ENCODE measurements around the gene SPSB2. TPM values are rescaled to one million over a fixed set of nuclear protein-coding genes. Genes with fewer than 3 reads are reported as not detected.
A peak's percentile ranks its signal among the peaks of the same experiment; 100 is the strongest.

The SPSB2 gene
- total RNA-seq, 1 donor from 2014 or later, result 3.2 TPM

GRCh38 chr12:6824085-6824775, 48.9 kb downstream of the SPSB2 start:
- intact Hi-C loops (cut with micrococcal nuclease), result no loop called here
- H3K27me3 ChIP-seq (ENCODE audit: low read depth), result peaks cover 29% of the 10 kb centered on the region
- H3K4me1 ChIP-seq, result peaks cover 51% of the 10 kb centered on the region
- no peak for TF ChIP-seq CTCF (IDR thresholded peaks at IDR 0.05; ENCODE audit: borderline replicate concordance)
- no peak for DNase-seq
- H3K4me3 ChIP-seq, result no peak overlapping the region
- no peak overlapping the region for H3K27ac ChIP-seq (replicated peaks)
- H3K9me3 ChIP-seq (replicated peaks), result no peaks in the 10 kb centered on the region
- no peaks in the 10 kb centered on the region for H3K36me3 ChIP-seq

GRCh38 chr12:6823182-6824084, 49.7 kb downstream of the SPSB2 start:
- TF ChIP-seq CTCF (IDR thresholded peaks at IDR 0.05; ENCODE audit: borderline replicate concordance), result no peak
- intact Hi-C loops (cut with micrococcal nuclease), result no loop called here
- Histone ChIP-seq H3K27ac (replicated peaks) (no peak overlapping the region), H3K4me1 (peaks cover 43% of the 10 kb centered on the region), H3K27me3 (ENCODE audit: low read depth) (peaks cover 24% of the 10 kb centered on the region), H3K36me3 (no peaks in the 10 kb centered on the region), H3K9me3 (replicated peaks) (no peaks in the 10 kb centered on the region), H3K4me3 (no peak overlapping the region)
- DNase-seq, result no peak

- Histone ChIP-seq H3K9me3 (replicated peaks) (no peaks in the 10 kb centered on the region), H3K27me3 (ENCODE audit: low read depth) (peaks cover 24% of the 10 kb centered on the region), H3K27ac (replicated peaks) (no peak overlapping the region), H3K4me1 (peaks cover 36% of the 10 kb centered on the region), H3K36me3 (no peaks in the 10 kb centered on the region), H3K4me3 (peak overlapping the region; percentile 67)
- no peak for DNase-seq
- intact Hi-C loops (cut with micrococcal nuclease), result no loop called here
- no peak for TF ChIP-seq CTCF (IDR thresholded peaks at IDR 0.05; ENCODE audit: borderline replicate concordance)
Observed at GRCh38 chr12:6822426-6823135, 50.5 kb downstream of the SPSB2 start.

- DNase-seq, result peak; percentile 72
- Histone ChIP-seq H3K4me3 (peak within 1 kb of the TSS; percentile 67), H3K4me1 (peaks cover 29% of the 10 kb centered on the region), H3K27ac (replicated peaks) (peak within 1 kb of the TSS; percentile 66), H3K36me3 (no peaks in the 10 kb centered on the region), H3K9me3 (replicated peaks) (no peaks in the 10 kb centered on the region), H3K27me3 (ENCODE audit: low read depth) (peaks cover 24% of the 10 kb centered on the region)
- TF ChIP-seq CTCF (IDR thresholded peaks at IDR 0.05; ENCODE audit: borderline replicate concordance), result no peak
- intact Hi-C loops (cut with micrococcal nuclease), result no loop called here
Observed at GRCh38 chr12:6821591-6822425, 51.3 kb downstream of the SPSB2 start, which contains the start of gene GPR162. TSS of gene GPR162 (plus strand) at chr12:6821821. CDS start at chr12:6823899, 2,078 bp downstream.

Other genes with a start within 250 kb of the SPSB2 start
- gene LPAR5, start 237.3 kb downstream of the SPSB2 start, total RNA-seq, result 7.0 TPM
- gene ACRBP, start 225.9 kb downstream of the SPSB2 start, total RNA-seq, result 1.4 TPM
- gene ING4, start 210.2 kb downstream of the SPSB2 start, total RNA-seq, result 23.2 TPM
- 26.5 TPM for gene ZNF384, start 183.9 kb downstream of the SPSB2 start, total RNA-seq
- 0.41 TPM for gene PIANP, start 172.5 kb downstream of the SPSB2 start, total RNA-seq
- gene COPS7A, start 149.3 kb downstream of the SPSB2 start, total RNA-seq, result 73.2 TPM
- gene MLF2, start 120.2 kb downstream of the SPSB2 start, total RNA-seq, result 153 TPM
- gene PTMS, start 106.9 kb downstream of the SPSB2 start, total RNA-seq, result 104 TPM
- gene LAG3, start 100.8 kb downstream of the SPSB2 start, total RNA-seq, result not detected
- 7.4 TPM for gene CD4, start 83.8 kb downstream of the SPSB2 start, total RNA-seq
- 6.5 TPM for gene GPR162, start 51.5 kb downstream of the SPSB2 start, total RNA-seq
- gene P3H3, start 44.9 kb downstream of the SPSB2 start, total RNA-seq, result 17.5 TPM
- 7.5 TPM for gene GNB3, start 32.4 kb downstream of the SPSB2 start, total RNA-seq
- 0.55 TPM for gene CDCA3, start 22.0 kb downstream of the SPSB2 start, total RNA-seq
- 73.6 TPM for gene USP5, start 21.2 kb downstream of the SPSB2 start, total RNA-seq
- gene TPI1, start 5.8 kb downstream of the SPSB2 start, total RNA-seq, result 753 TPM
- gene LRRC23, start 31.5 kb upstream of the SPSB2 start, total RNA-seq, result 11.6 TPM
- gene ENO2, start 41.3 kb upstream of the SPSB2 start, total RNA-seq, result 14.8 TPM
- gene ATN1, start 54.7 kb upstream of the SPSB2 start, total RNA-seq, result 71.4 TPM
- gene RNU7-1, start 70.5 kb upstream of the SPSB2 start, total RNA-seq, result not detected
- 227 TPM for gene C12orf57, start 70.7 kb upstream of the SPSB2 start, total RNA-seq
- gene PTPN6, start 78.1 kb upstream of the SPSB2 start, total RNA-seq, result 6.7 TPM
- gene PHB2, start 97.4 kb upstream of the SPSB2 start, total RNA-seq, result 142 TPM
- 44.3 TPM for gene EMG1, start 97.6 kb upstream of the SPSB2 start, total RNA-seq
- gene LPCAT3, start 145.2 kb upstream of the SPSB2 start, total RNA-seq, result 35.1 TPM
- 108 TPM for gene C1S, start 187.4 kb upstream of the SPSB2 start, total RNA-seq
- 143 TPM for gene C1R, start 219.1 kb upstream of the SPSB2 start, total RNA-seq
- 8.1 TPM for gene C1RL, start 235.9 kb upstream of the SPSB2 start, total RNA-seq